Activated CD4-positive, alpha-beta T cell treated with anti-CD3 and anti-CD28 coated beads for 36 hours (primary cell): ENCODE results near the gene TRAPPC8. TPM values are rescaled to one million over a fixed set of nuclear protein-coding genes. Genes with fewer than 3 reads are reported as not detected.

Source experiments
- ATAC-seq: fragments of 200-7000 bp; cut with Tn5 transposase; one replicate; pipeline ENCODE4 v1.10.0; 2021; ENCODE audit warnings: mild to moderate bottlenecking, moderate library complexity
- CTCF ChIA-PET: fragments of 350-600 bp; sonication (Branson Sonifier 250); formaldehyde crosslinking; loops from one replicate; lab custom pipeline; 2021; ENCODE audit warnings: antibody characterized with exemption; lab: Charles Lee
- POLR2A ChIA-PET: fragments of 350-600 bp; sonication (Branson Sonifier 250); formaldehyde crosslinking; loops from one replicate; lab custom pipeline; 2021; ENCODE audit warnings: antibody characterized with exemption, inconsistent platforms; lab: Charles Lee
- DNase-seq: peaks from one replicate; pipeline ENCODE4 v3.0.0-alpha.2; 2020
- H3K27ac Mint-ChIP-seq: one replicate; pipeline ENCODE4 v1.8.0; 2021; ENCODE audit warnings: mixed read lengths
- H3K27me3 Mint-ChIP-seq: one replicate; pipeline ENCODE4 v1.8.0; 2021; ENCODE audit warnings: mixed read lengths
- H3K36me3 Mint-ChIP-seq: one replicate; pipeline ENCODE4 v1.8.0; 2021; ENCODE audit warnings: low read depth, mixed read lengths
- H3K4me1 Mint-ChIP-seq: one replicate; pipeline ENCODE4 v1.8.0; 2021; ENCODE audit warnings: mixed read lengths
- H3K4me3 Mint-ChIP-seq: one replicate; pipeline ENCODE4 v1.8.0; 2021; ENCODE audit warnings: mild to moderate bottlenecking, moderate library complexity, mixed read lengths
- H3K9me3 Mint-ChIP-seq: one replicate; pipeline ENCODE4 v1.8.0; 2021; ENCODE audit warnings: low read depth, mixed read lengths
- intact Hi-C, 2 experiments: fragments of 100-400 bp; cut with DNase I in 1 of 2; cut with micrococcal nuclease in 1 of 2; formaldehyde crosslinking; loops; one replicate each; pipeline versions ENCODE4 v1.14.2 to v1.15.1; 2022 to 2024; cut with DNase I, micrococcal nuclease
- total RNA-seq, 2 experiments: library from RNA; stranded (reverse); gene quantifications; one replicate each; pipeline ENCODE4 v1.2.3, GENCODE V29; 2021

The TRAPPC8 gene
- total RNA-seq = 10 to 100 TPM; 23.3 to 24.2 TPM

- ChIA-PET POLR2A (interaction anchor here (0.5 to 2.3 kb wide), 7 partner anchors 21 to 285 kb away, joined by 3 to 12 read pairs (median 5); partner anchors contain the start of genes RNF125 and RNF138), CTCF (interaction anchor here (0.6 to 2.5 kb wide), 6 partner anchors 8 to 193 kb away, joined by 3 to 10 read pairs (median 5); no protein-coding TSS in a partner anchor)
- ATAC-seq (peak; percentile 85), DNase-seq (peak; percentile 95)
- intact Hi-C loops = loop anchor here (1.0 to 10.0 kb wide), 6 partner anchors 75 to 588 kb away; partner anchors contain the start of genes RNF125 (in 2 of the 2) and GAREM1 (in 1 of the 2)
- Mint-ChIP-seq H3K4me1 (peaks cover 37% of the 10 kb centered on the region), H3K4me3 (peak within 1 kb of the TSS; percentile 99), H3K27ac (peak within 1 kb of the TSS; percentile 100), H3K36me3 (peaks cover 8% of the 10 kb centered on the region), H3K9me3 (no peaks in the 10 kb centered on the region), H3K27me3 (no peaks in the 10 kb centered on the region)
Measured at GRCh38 chr18:31942999-31943877, at the start of gene TRAPPC8. Gene TRAPPC8, minus strand, starts transcription at chr18:31943128. Its CDS starts 364 bp downstream, at chr18:31942764.

GRCh38 chr18:31990823-31991222 is 47.9 kb upstream of the TRAPPC8 start:
- POLR2A ChIA-PET = no interaction called here
- CTCF ChIA-PET = no interaction called here
- no peaks in the 10 kb centered on the region for H3K4me1 Mint-ChIP-seq
- ATAC-seq (no peak), DNase-seq (no peak)
- H3K27me3 Mint-ChIP-seq = no peaks in the 10 kb centered on the region
- no peaks in the 10 kb centered on the region for H3K9me3 Mint-ChIP-seq
- intact Hi-C loops = no loop called here
- no peak overlapping the region for H3K4me3 Mint-ChIP-seq
- no peak overlapping the region for H3K27ac Mint-ChIP-seq
- H3K36me3 Mint-ChIP-seq = no peaks in the 10 kb centered on the region

- Mint-ChIP-seq H3K9me3 (peaks cover under 1% of the 10 kb centered on the region), H3K4me3 (no peak overlapping the region), H3K27ac (no peak overlapping the region), H3K36me3 (peaks cover under 1% of the 10 kb centered on the region), H3K4me1 (peaks cover 15% of the 10 kb centered on the region), H3K27me3 (no peaks in the 10 kb centered on the region)
- ChIA-PET POLR2A (no interaction called here), CTCF (interaction anchor here (1.2 kb wide), 1 partner anchor 115 kb away, joined by 3 read pairs; no protein-coding TSS in a partner anchor)
- intact Hi-C loops = no loop called here
- DNase-seq (no peak), ATAC-seq (no peak)
Measured at GRCh38 chr18:31983976-31984375, 41.0 kb upstream of the TRAPPC8 start.

GRCh38 chr18:31983020-31983419 is 40.1 kb upstream of the TRAPPC8 start:
- ATAC-seq (no peak), DNase-seq (no peak)
- H3K27ac Mint-ChIP-seq = no peak overlapping the region
- H3K36me3 Mint-ChIP-seq = peaks cover 2% of the 10 kb centered on the region
- CTCF ChIA-PET = interaction anchor here (1.2 kb wide), 1 partner anchor 114 kb away, joined by 3 read pairs; no protein-coding TSS in a partner anchor
- POLR2A ChIA-PET = no interaction called here
- H3K9me3 Mint-ChIP-seq = peaks cover 6% of the 10 kb centered on the region
- intact Hi-C loops = no loop called here
- H3K4me1 Mint-ChIP-seq = peaks cover 15% of the 10 kb centered on the region
- no peak overlapping the region for H3K4me3 Mint-ChIP-seq
- H3K27me3 Mint-ChIP-seq = no peaks in the 10 kb centered on the region

- DNase-seq (no peak), ATAC-seq (no peak)
- no peak overlapping the region for H3K27ac Mint-ChIP-seq
- H3K36me3 Mint-ChIP-seq = peaks cover 2% of the 10 kb centered on the region
- no peak overlapping the region for H3K4me3 Mint-ChIP-seq
- H3K4me1 Mint-ChIP-seq = peaks cover 15% of the 10 kb centered on the region
- POLR2A ChIA-PET = no interaction called here
- intact Hi-C loops = no loop called here
- CTCF ChIA-PET = interaction anchor here (0.6 kb wide), 1 partner anchor 189 kb away, joined by 3 read pairs; no protein-coding TSS in a partner anchor
- H3K9me3 Mint-ChIP-seq = peaks cover 10% of the 10 kb centered on the region
- no peaks in the 10 kb centered on the region for H3K27me3 Mint-ChIP-seq
Measured at GRCh38 chr18:31980863-31981262, 37.9 kb upstream of the TRAPPC8 start.

GRCh38 chr18:31979714-31980113 is 36.8 kb upstream of the TRAPPC8 start:
- ChIA-PET POLR2A (no interaction called here), CTCF (no interaction called here)
- H3K27me3 Mint-ChIP-seq = no peaks in the 10 kb centered on the region
- H3K27ac Mint-ChIP-seq = no peak overlapping the region
- intact Hi-C loops = no loop called here
- H3K4me3 Mint-ChIP-seq = no peak overlapping the region
- H3K9me3 Mint-ChIP-seq = peaks cover 16% of the 10 kb centered on the region
- ATAC-seq (no peak), DNase-seq (no peak)
- peaks cover 15% of the 10 kb centered on the region for H3K4me1 Mint-ChIP-seq
- H3K36me3 Mint-ChIP-seq = peaks cover 2% of the 10 kb centered on the region

- ChIA-PET CTCF (no interaction called here), POLR2A (no interaction called here)
- Mint-ChIP-seq H3K27ac (no peak overlapping the region), H3K4me1 (peaks cover 6% of the 10 kb centered on the region), H3K27me3 (no peaks in the 10 kb centered on the region), H3K36me3 (peaks cover 6% of the 10 kb centered on the region), H3K4me3 (no peak overlapping the region), H3K9me3 (peaks cover 24% of the 10 kb centered on the region)
- ATAC-seq (no peak), DNase-seq (no peak)
- intact Hi-C loops = no loop called here
Measured at GRCh38 chr18:31978616-31979015, 35.7 kb upstream of the TRAPPC8 start.

- H3K4me1 Mint-ChIP-seq = no peaks in the 10 kb centered on the region
- DNase-seq (peak; percentile 39), ATAC-seq (no peak)
- H3K27me3 Mint-ChIP-seq = no peaks in the 10 kb centered on the region
- ChIA-PET POLR2A (no interaction called here), CTCF (interaction anchor here (0.8 to 2.4 kb wide), 14 partner anchors 9 to 425 kb away, joined by 3 to 10 read pairs (median 4); partner anchors contain the start of genes RNF125 and TRAPPC8)
- H3K4me3 Mint-ChIP-seq = no peak overlapping the region
- peaks cover 6% of the 10 kb centered on the region for H3K36me3 Mint-ChIP-seq
- intact Hi-C loops = loop anchor here (1.0 kb wide), 1 partner anchor 236 kb away; no protein-coding TSS in a partner anchor
- no peak overlapping the region for H3K27ac Mint-ChIP-seq
- H3K9me3 Mint-ChIP-seq = peaks cover 24% of the 10 kb centered on the region
Measured at GRCh38 chr18:31977270-31977872, 34.4 kb upstream of the TRAPPC8 start.

- H3K27me3 Mint-ChIP-seq = no peaks in the 10 kb centered on the region
- no peak for DNase-seq
- CTCF ChIA-PET = interaction anchor here (0.6 to 2.4 kb wide), 15 partner anchors 8 to 423 kb away, joined by 3 to 10 read pairs (median 4); partner anchors contain the start of genes RNF125 and TRAPPC8
- H3K27ac Mint-ChIP-seq = no peak overlapping the region
- peaks cover 6% of the 10 kb centered on the region for H3K36me3 Mint-ChIP-seq
- no peak for ATAC-seq
- peaks cover 27% of the 10 kb centered on the region for H3K9me3 Mint-ChIP-seq
- H3K4me1 Mint-ChIP-seq = no peaks in the 10 kb centered on the region
- POLR2A ChIA-PET = interaction anchor here (0.6 kb wide), 1 partner anchor 55 kb away, joined by 4 read pairs; no protein-coding TSS in a partner anchor
- H3K4me3 Mint-ChIP-seq = no peak overlapping the region
- intact Hi-C loops = no loop called here
Measured at GRCh38 chr18:31976242-31976641, 33.3 kb upstream of the TRAPPC8 start.

GRCh38 chr18:31973929-31974546 is 31.1 kb upstream of the TRAPPC8 start:
- Mint-ChIP-seq H3K36me3 (peaks cover 6% of the 10 kb centered on the region), H3K4me1 (no peaks in the 10 kb centered on the region), H3K27me3 (no peaks in the 10 kb centered on the region), H3K9me3 (peaks cover 27% of the 10 kb centered on the region), H3K4me3 (no peak overlapping the region), H3K27ac (no peak overlapping the region)
- ChIA-PET POLR2A (no interaction called here), CTCF (interaction anchor here (1.0 kb wide), 2 partner anchors 41 to 42 kb away, joined by 3 to 4 read pairs; no protein-coding TSS in a partner anchor)
- intact Hi-C loops = no loop called here
- ATAC-seq (no peak), DNase-seq (no peak)

GRCh38 chr18:31970617-31971016 is 27.7 kb upstream of the TRAPPC8 start:
- Mint-ChIP-seq H3K4me1 (no peaks in the 10 kb centered on the region), H3K27me3 (no peaks in the 10 kb centered on the region), H3K4me3 (no peak overlapping the region), H3K9me3 (peaks cover 17% of the 10 kb centered on the region), H3K27ac (no peak overlapping the region), H3K36me3 (peaks cover 3% of the 10 kb centered on the region)
- CTCF ChIA-PET = no interaction called here
- POLR2A ChIA-PET = no interaction called here
- DNase-seq (peak; percentile 6), ATAC-seq (no peak)
- intact Hi-C loops = no loop called here
